ENCODE data around the gene FAF2.

DNA sequence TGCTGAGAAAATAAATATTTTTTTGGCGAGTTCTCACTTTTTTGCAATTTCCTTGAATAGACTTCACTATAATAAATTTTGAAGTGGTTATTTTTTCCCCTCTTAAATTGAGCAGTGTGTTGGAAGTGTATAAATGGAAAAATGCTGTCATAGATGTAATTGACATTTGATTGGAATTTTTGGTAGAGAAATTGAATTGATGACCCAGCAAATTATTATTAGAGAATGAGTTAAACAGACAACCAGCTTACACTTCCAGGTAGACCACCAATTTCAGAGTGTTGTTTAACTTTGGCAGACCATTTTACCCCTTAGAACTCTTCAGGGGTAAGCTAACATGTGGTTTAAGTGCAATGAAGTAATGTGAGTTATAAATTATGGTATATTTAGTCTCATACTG lies 1.9 kb downstream of the FAF2 start:
- TF ChIP-seq, protein P1, sequence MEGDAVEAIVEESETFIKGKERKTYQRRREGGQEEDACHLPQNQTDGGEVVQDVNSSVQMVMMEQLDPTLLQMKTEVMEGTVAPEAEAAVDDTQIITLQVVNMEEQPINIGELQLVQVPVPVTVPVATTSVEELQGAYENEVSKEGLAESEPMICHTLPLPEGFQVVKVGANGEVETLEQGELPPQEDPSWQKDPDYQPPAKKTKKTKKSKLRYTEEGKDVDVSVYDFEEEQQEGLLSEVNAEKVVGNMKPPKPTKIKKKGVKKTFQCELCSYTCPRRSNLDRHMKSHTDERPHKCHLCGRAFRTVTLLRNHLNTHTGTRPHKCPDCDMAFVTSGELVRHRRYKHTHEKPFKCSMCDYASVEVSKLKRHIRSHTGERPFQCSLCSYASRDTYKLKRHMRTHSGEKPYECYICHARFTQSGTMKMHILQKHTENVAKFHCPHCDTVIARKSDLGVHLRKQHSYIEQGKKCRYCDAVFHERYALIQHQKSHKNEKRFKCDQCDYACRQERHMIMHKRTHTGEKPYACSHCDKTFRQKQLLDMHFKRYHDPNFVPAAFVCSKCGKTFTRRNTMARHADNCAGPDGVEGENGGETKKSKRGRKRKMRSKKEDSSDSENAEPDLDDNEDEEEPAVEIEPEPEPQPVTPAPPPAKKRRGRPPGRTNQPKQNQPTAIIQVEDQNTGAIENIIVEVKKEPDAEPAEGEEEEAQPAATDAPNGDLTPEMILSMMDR (IDR thresholded peaks at IDR 0.05) = no peak
- no peak for TF ChIP-seq EZH2phosphoT487 (IDR thresholded peaks at IDR 0.05)

All from neural progenitor cell (in vitro differentiated cells).